Measurements from ENCODE around the gene PLCB1.
A peak's percentile ranks its signal among the peaks of the same experiment; 100 is the strongest.

Gene PLCB1

GRCh38 chr20:8129211-8129976 is 2.7 kb upstream of the PLCB1 start:
- DNase-seq = no peak
- H3K18ac ChIP-seq (ENCODE audit: low read length) = no peak overlapping the region
- H3K14ac ChIP-seq (ENCODE audit: low read length) = no peak overlapping the region
- peaks cover 3 to 15% of the 10 kb centered on the region in 2 experiments for H3K4me1 ChIP-seq (ENCODE audit: control insufficient read depth in 1 of 2, insufficient read depth in 2 of 2, low read length in 2 of 2)
- H4K12ac ChIP-seq (ENCODE audit: low read depth, low read length) = no peak overlapping the region
- no peaks in the 10 kb centered on the region for H3K9me3 ChIP-seq (ENCODE audit: insufficient read depth, low read depth, low read length)
- H3K23ac ChIP-seq (ENCODE audit: low read length) = no peak overlapping the region
- peak overlapping the region; percentile 14 for H2BK120ac ChIP-seq (ENCODE audit: insufficient read depth, low read length, poor library complexity)
- H2BK5ac ChIP-seq (ENCODE audit: low read depth, low read length, poor library complexity) = no peak overlapping the region
- no CpG with 5 or more reads among the region's 6 CpGs for WGBS (ENCODE audit: extremely low coverage, insufficient coverage, insufficient read length)
- H3K4me3 ChIP-seq (ENCODE audit: low read depth, low read length) = no peak overlapping the region
- H2AFZ ChIP-seq (ENCODE audit: insufficient read depth, low read length, poor library complexity) = no peak overlapping the region
- H2AK5ac ChIP-seq (ENCODE audit: low read length) = no peak overlapping the region
- H4K91ac ChIP-seq (ENCODE audit: low read depth, low read length) = no peak overlapping the region
- H3K9ac ChIP-seq (ENCODE audit: low read length) = no peak overlapping the region
- no peak overlapping the region for H3K27ac ChIP-seq (ENCODE audit: low read depth, low read length)
- H3K79me1 ChIP-seq (ENCODE audit: low read length) = peaks cover 4% of the 10 kb centered on the region
- no peaks in the 10 kb centered on the region for H3K79me2 ChIP-seq (ENCODE audit: control insufficient read depth, insufficient read depth, low read length, poor library complexity)
- H3K4ac ChIP-seq (ENCODE audit: low read depth, low read length) = no peak overlapping the region
- no peak overlapping the region for H4K8ac ChIP-seq (ENCODE audit: low read depth, low read length)
- no peak overlapping the region for H3K4me2 ChIP-seq (ENCODE audit: low read length)
- peaks cover 8% of the 10 kb centered on the region for H3K27me3 ChIP-seq (ENCODE audit: insufficient read depth, low read length)
- H2BK12ac ChIP-seq (ENCODE audit: low read length) = peak overlapping the region; percentile 19
- H3K36me3 ChIP-seq (ENCODE audit: control insufficient read depth in 1 of 2, insufficient read depth in 2 of 2, low read length in 2 of 2) = no peaks in the 10 kb centered on the region

GRCh38 chr20:8130840-8131526 is 1.1 kb upstream of the PLCB1 start:
- Histone ChIP-seq H2BK12ac (ENCODE audit: low read length) (no peak overlapping the region), H3K79me2 (ENCODE audit: control insufficient read depth, insufficient read depth, low read length, poor library complexity) (no peaks in the 10 kb centered on the region), H3K36me3 (ENCODE audit: control insufficient read depth in 1 of 2, insufficient read depth in 2 of 2, low read length in 2 of 2) (no peaks in the 10 kb centered on the region), H3K23ac (ENCODE audit: low read length) (no peak overlapping the region), H3K4me1 (ENCODE audit: control insufficient read depth in 1 of 2, insufficient read depth in 2 of 2, low read length in 2 of 2) (peaks cover 3 to 15% of the 10 kb centered on the region in 2 experiments), H4K8ac (ENCODE audit: low read depth, low read length) (no peak overlapping the region), H3K18ac (ENCODE audit: low read length) (no peak overlapping the region), H3K9ac (ENCODE audit: low read length) (no peak overlapping the region), H2BK120ac (ENCODE audit: insufficient read depth, low read length, poor library complexity) (no peak overlapping the region), H3K27me3 (ENCODE audit: insufficient read depth, low read length) (peaks cover 8% of the 10 kb centered on the region), H4K91ac (ENCODE audit: low read depth, low read length) (no peak overlapping the region), H3K4ac (ENCODE audit: low read depth, low read length) (no peak overlapping the region), H3K79me1 (ENCODE audit: low read length) (peaks cover 4% of the 10 kb centered on the region), H2BK5ac (ENCODE audit: low read depth, low read length, poor library complexity) (no peak overlapping the region), H2AK5ac (ENCODE audit: low read length) (no peak overlapping the region), H3K9me3 (ENCODE audit: insufficient read depth, low read depth, low read length) (no peaks in the 10 kb centered on the region), H4K12ac (ENCODE audit: low read depth, low read length) (no peak overlapping the region), H3K4me3 (ENCODE audit: low read depth, low read length) (no peak overlapping the region), H3K27ac (ENCODE audit: low read depth, low read length) (no peak overlapping the region), H2AFZ (ENCODE audit: insufficient read depth, low read length, poor library complexity) (no peak overlapping the region), H3K14ac (ENCODE audit: low read length) (no peak overlapping the region), H3K4me2 (ENCODE audit: low read length) (peak overlapping the region; percentile 77)
- 100% methylated on average over 2 of the region's 8 CpGs for WGBS (ENCODE audit: extremely low coverage, insufficient coverage, insufficient read length)
- DNase-seq = no peak

GRCh38 chr20:8132484-8133309 is 631 bp downstream of the PLCB1 start:
- no peak overlapping the region for H2AK5ac ChIP-seq (ENCODE audit: low read length)
- H3K4me3 ChIP-seq (ENCODE audit: low read depth, low read length) = peak overlapping the region; percentile 72
- H3K4me2 ChIP-seq (ENCODE audit: low read length) = peak overlapping the region; percentile 93
- no peaks in the 10 kb centered on the region for H3K36me3 ChIP-seq (ENCODE audit: control insufficient read depth in 1 of 2, insufficient read depth in 2 of 2, low read length in 2 of 2)
- no peak overlapping the region for H4K8ac ChIP-seq (ENCODE audit: low read depth, low read length)
- DNase-seq = peak in 1 of 2 donors; percentile 8
- peak overlapping the region; percentile 39 for H4K91ac ChIP-seq (ENCODE audit: low read depth, low read length)
- peaks cover 2% of the 10 kb centered on the region for H3K79me1 ChIP-seq (ENCODE audit: low read length)
- peaks cover 3 to 13% of the 10 kb centered on the region in 2 experiments for H3K4me1 ChIP-seq (ENCODE audit: control insufficient read depth in 1 of 2, insufficient read depth in 2 of 2, low read length in 2 of 2)
- H3K27ac ChIP-seq (ENCODE audit: low read depth, low read length) = no peak overlapping the region
- no peak overlapping the region for H3K9ac ChIP-seq (ENCODE audit: low read length)
- peaks cover 8% of the 10 kb centered on the region for H3K27me3 ChIP-seq (ENCODE audit: insufficient read depth, low read length)
- no peak overlapping the region for H3K4ac ChIP-seq (ENCODE audit: low read depth, low read length)
- no peak overlapping the region for H2BK12ac ChIP-seq (ENCODE audit: low read length)
- peak overlapping the region; percentile 27 for H2BK120ac ChIP-seq (ENCODE audit: insufficient read depth, low read length, poor library complexity)
- no peaks in the 10 kb centered on the region for H3K9me3 ChIP-seq (ENCODE audit: insufficient read depth, low read depth, low read length)
- H3K23ac ChIP-seq (ENCODE audit: low read length) = no peak overlapping the region
- WGBS (ENCODE audit: extremely low coverage, insufficient coverage, insufficient read length) = no CpG with 5 or more reads among the region's 68 CpGs
- peak overlapping the region; percentile 30 for H3K14ac ChIP-seq (ENCODE audit: low read length)
- peak overlapping the region; percentile 71 for H2AFZ ChIP-seq (ENCODE audit: insufficient read depth, low read length, poor library complexity)
- H4K12ac ChIP-seq (ENCODE audit: low read depth, low read length) = no peak overlapping the region
- no peak overlapping the region for H2BK5ac ChIP-seq (ENCODE audit: low read depth, low read length, poor library complexity)
- no peaks in the 10 kb centered on the region for H3K79me2 ChIP-seq (ENCODE audit: control insufficient read depth, insufficient read depth, low read length, poor library complexity)
- H3K18ac ChIP-seq (ENCODE audit: low read length) = peak overlapping the region; percentile 37

GRCh38 chr20:8133310-8133768 is 1.3 kb downstream of the PLCB1 start:
- H4K8ac ChIP-seq (ENCODE audit: low read depth, low read length) = no peak overlapping the region
- H3K27me3 ChIP-seq (ENCODE audit: insufficient read depth, low read length) = peaks cover 8% of the 10 kb centered on the region
- H3K79me2 ChIP-seq (ENCODE audit: control insufficient read depth, insufficient read depth, low read length, poor library complexity) = no peaks in the 10 kb centered on the region
- no peak overlapping the region for H4K91ac ChIP-seq (ENCODE audit: low read depth, low read length)
- H3K4ac ChIP-seq (ENCODE audit: low read depth, low read length) = no peak overlapping the region
- no peak overlapping the region for H3K23ac ChIP-seq (ENCODE audit: low read length)
- H3K27ac ChIP-seq (ENCODE audit: low read depth, low read length) = no peak overlapping the region
- peaks cover 3 to 13% of the 10 kb centered on the region in 2 experiments for H3K4me1 ChIP-seq (ENCODE audit: control insufficient read depth in 1 of 2, insufficient read depth in 2 of 2, low read length in 2 of 2)
- H3K4me2 ChIP-seq (ENCODE audit: low read length) = peak overlapping the region; percentile 93
- no peaks in the 10 kb centered on the region for H3K36me3 ChIP-seq (ENCODE audit: control insufficient read depth in 1 of 2, insufficient read depth in 2 of 2, low read length in 2 of 2)
- no peak overlapping the region for H3K14ac ChIP-seq (ENCODE audit: low read length)
- H3K9ac ChIP-seq (ENCODE audit: low read length) = no peak overlapping the region
- H2AFZ ChIP-seq (ENCODE audit: insufficient read depth, low read length, poor library complexity) = no peak overlapping the region
- H2AK5ac ChIP-seq (ENCODE audit: low read length) = no peak overlapping the region
- WGBS (ENCODE audit: extremely low coverage, insufficient coverage, insufficient read length) = no CpG with 5 or more reads among the region's 14 CpGs
- no peak overlapping the region for H2BK5ac ChIP-seq (ENCODE audit: low read depth, low read length, poor library complexity)
- no peak overlapping the region for H3K4me3 ChIP-seq (ENCODE audit: low read depth, low read length)
- no peak overlapping the region for H2BK12ac ChIP-seq (ENCODE audit: low read length)
- no peaks in the 10 kb centered on the region for H3K9me3 ChIP-seq (ENCODE audit: insufficient read depth, low read depth, low read length)
- DNase-seq = no peak
- H3K79me1 ChIP-seq (ENCODE audit: low read length) = peaks cover 2% of the 10 kb centered on the region
- no peak overlapping the region for H4K12ac ChIP-seq (ENCODE audit: low read depth, low read length)
- peak overlapping the region; percentile 23 for H3K18ac ChIP-seq (ENCODE audit: low read length)
- H2BK120ac ChIP-seq (ENCODE audit: insufficient read depth, low read length, poor library complexity) = no peak overlapping the region

All from trophoblast cell (in vitro differentiated cells and primary cell).